ENCODE results near the gene BCAS3.

BCAS3 gene

GRCh38 chr17:61331886-61332285 lies 654.2 kb downstream of the BCAS3 start:
- no peaks in the 10 kb centered on the region for H3K4me1 ChIP-seq (ENCODE audit: control insufficient read depth, low read length)
- no peak overlapping the region for H3K4me2 ChIP-seq (ENCODE audit: low read length)
- no peak overlapping the region for H3K4me3 ChIP-seq (ENCODE audit: low read length)
- H3K9me2 ChIP-seq (replicated peaks; ENCODE audit: control insufficient read depth, low read length): no peaks in the 10 kb centered on the region
- no peaks in the 10 kb centered on the region for H3K27me3 ChIP-seq (ENCODE audit: control insufficient read depth, low read length)
- H3K9me3 ChIP-seq (ENCODE audit: control insufficient read depth, insufficient read depth, low read length): no peaks in the 10 kb centered on the region
- no peaks in the 10 kb centered on the region for H3K36me3 ChIP-seq (ENCODE audit: control insufficient read depth, low read length)
- H3K27ac ChIP-seq (ENCODE audit: low read depth, low read length): no peak overlapping the region
- no peaks in the 10 kb centered on the region for H4K20me1 ChIP-seq (ENCODE audit: control insufficient read depth, insufficient read depth, low read depth, low read length)
- TF ChIP-seq EZH2phosphoT487 (IDR thresholded peaks at IDR 0.05; ENCODE audit: borderline replicate concordance, low read length) (no peak), CTCF (IDR thresholded peaks at IDR 0.05; ENCODE audit: low read depth, low read length, poor library complexity, severe bottlenecking) (no peak)
- H3K79me2 ChIP-seq (ENCODE audit: control insufficient read depth, low read length): no peaks in the 10 kb centered on the region
- no peaks in the 10 kb centered on the region for H3F3A ChIP-seq (ENCODE audit: control insufficient read depth, insufficient read depth)

- Histone ChIP-seq H3K27ac (ENCODE audit: low read depth, low read length) (no peak overlapping the region), H4K20me1 (ENCODE audit: control insufficient read depth, insufficient read depth, low read depth, low read length) (no peaks in the 10 kb centered on the region), H3F3A (ENCODE audit: control insufficient read depth, insufficient read depth) (no peaks in the 10 kb centered on the region), H3K36me3 (ENCODE audit: control insufficient read depth, low read length) (no peaks in the 10 kb centered on the region), H3K9me2 (replicated peaks; ENCODE audit: control insufficient read depth, low read length) (no peaks in the 10 kb centered on the region), H3K4me3 (ENCODE audit: low read length) (no peak overlapping the region), H3K4me1 (ENCODE audit: control insufficient read depth, low read length) (no peaks in the 10 kb centered on the region), H3K4me2 (ENCODE audit: low read length) (no peak overlapping the region), H3K9me3 (ENCODE audit: control insufficient read depth, insufficient read depth, low read length) (no peaks in the 10 kb centered on the region), H3K27me3 (ENCODE audit: control insufficient read depth, low read length) (no peaks in the 10 kb centered on the region), H3K79me2 (ENCODE audit: control insufficient read depth, low read length) (no peaks in the 10 kb centered on the region)
- TF ChIP-seq EZH2phosphoT487 (IDR thresholded peaks at IDR 0.05; ENCODE audit: borderline replicate concordance, low read length): no peak
- TF ChIP-seq CTCF (IDR thresholded peaks at IDR 0.05; ENCODE audit: low read depth, low read length, poor library complexity, severe bottlenecking): no peak
These were observed 655.5 kb downstream of the BCAS3 start for GRCh38 chr17:61333136-61333535.

- Histone ChIP-seq H3K36me3 (ENCODE audit: control insufficient read depth, low read length) (no peaks in the 10 kb centered on the region), H3K4me3 (ENCODE audit: low read length) (no peak overlapping the region), H3K27me3 (ENCODE audit: control insufficient read depth, low read length) (no peaks in the 10 kb centered on the region), H4K20me1 (ENCODE audit: control insufficient read depth, insufficient read depth, low read depth, low read length) (no peaks in the 10 kb centered on the region), H3K27ac (ENCODE audit: low read depth, low read length) (no peak overlapping the region), H3K9me3 (ENCODE audit: control insufficient read depth, insufficient read depth, low read length) (no peaks in the 10 kb centered on the region), H3K79me2 (ENCODE audit: control insufficient read depth, low read length) (no peaks in the 10 kb centered on the region), H3F3A (ENCODE audit: control insufficient read depth, insufficient read depth) (no peaks in the 10 kb centered on the region), H3K9me2 (replicated peaks; ENCODE audit: control insufficient read depth, low read length) (no peaks in the 10 kb centered on the region), H3K4me2 (ENCODE audit: low read length) (no peak overlapping the region), H3K4me1 (ENCODE audit: control insufficient read depth, low read length) (no peaks in the 10 kb centered on the region)
- no peak for TF ChIP-seq EZH2phosphoT487 (IDR thresholded peaks at IDR 0.05; ENCODE audit: borderline replicate concordance, low read length)
- no peak for TF ChIP-seq CTCF (IDR thresholded peaks at IDR 0.05; ENCODE audit: low read depth, low read length, poor library complexity, severe bottlenecking)
These were observed 657.0 kb downstream of the BCAS3 start for GRCh38 chr17:61334673-61335072.

Measured in DOHH2 (cell line).